Left forelimb (tissue), 1 donor: ENCODE data around the gene JAG1.
"Not testable (repeated sequence)": the region's sequence is repeated elsewhere in the genome, so short reads cannot be mapped to it uniquely, and the experiment has no call there.

ENCODE experiments used
- DNase-seq: peaks from one replicate; pipeline ENCODE4 v3.0.0-alpha.2; 2018; ENCODE audit warnings: low spot score

JAG1 gene

GRCh38 chr20:10610251-10610650 is 63.5 kb downstream of the JAG1 start:
- DNase-seq = no peak

GRCh38 chr20:10609770-10610169 is 64.0 kb downstream of the JAG1 start:
- no peak for DNase-seq

- DNase-seq = no peak
Measured at GRCh38 chr20:10609276-10609675, 64.5 kb downstream of the JAG1 start.

GRCh38 chr20:10605547-10606195 is 68.1 kb downstream of the JAG1 start:
- DNase-seq = no peak

GRCh38 chr20:10604865-10605440 is 68.8 kb downstream of the JAG1 start:
- no peak for DNase-seq

- no peak for DNase-seq
Measured at GRCh38 chr20:10603971-10604864, 69.6 kb downstream of the JAG1 start.

- no peak for DNase-seq
Measured at GRCh38 chr20:10603378-10603777, 70.4 kb downstream of the JAG1 start.

GRCh38 chr20:10602221-10602871 is 71.5 kb downstream of the JAG1 start:
- DNase-seq = no peak

- no peak for DNase-seq
Measured at GRCh38 chr20:10597637-10598036, 76.2 kb downstream of the JAG1 start.

GRCh38 chr20:10596710-10597121 is 77.1 kb downstream of the JAG1 start:
- no peak for DNase-seq

GRCh38 chr20:10595985-10596384 is 77.8 kb downstream of the JAG1 start:
- no peak for DNase-seq

GRCh38 chr20:10595266-10595665 is 78.5 kb downstream of the JAG1 start:
- DNase-seq = no peak

GRCh38 chr20:10594296-10594868 is 79.4 kb downstream of the JAG1 start:
- DNase-seq = no peak

- DNase-seq = no peak
Measured at GRCh38 chr20:10591946-10592521, 81.8 kb downstream of the JAG1 start.

- DNase-seq = no peak
Measured at GRCh38 chr20:10590950-10591671, 82.7 kb downstream of the JAG1 start.

- not testable (repeated sequence) for DNase-seq
Measured at GRCh38 chr20:10590446-10590845, 83.4 kb downstream of the JAG1 start.
